Hepatocyte (in vitro differentiated cells): ENCODE results near the gene PCBP3.

ENCODE experiments used
- EZH2 ChIP-seq: fragments of 200-600 bp; sonication (generic); IDR thresholded peaks from 2 replicates; pipeline ENCODE4 v1.6.1; 2016; ENCODE audit warnings: antibody characterized with exemption, mild to moderate bottlenecking, borderline replicate concordance
- EZH2phosphoT487 ChIP-seq: fragments of 200-600 bp; sonication (generic); IDR thresholded peaks from one replicate; pipeline ENCODE4 v1.6.1; 2018; ENCODE audit warnings: antibody characterized with exemption, mild to moderate bottlenecking, low read depth, moderate library complexity; ENCODE audit not compliant: unreplicated experiment, severe bottlenecking
- TF ChIP-seq, protein P1 (sequence below): fragments of 200-600 bp; sonication (generic); IDR thresholded peaks from 2 replicates; pipeline ENCODE4 v1.5.1; 2016; ENCODE audit warnings: antibody characterized with exemption, mild to moderate bottlenecking; ENCODE audit not compliant: poor library complexity

DNA sequence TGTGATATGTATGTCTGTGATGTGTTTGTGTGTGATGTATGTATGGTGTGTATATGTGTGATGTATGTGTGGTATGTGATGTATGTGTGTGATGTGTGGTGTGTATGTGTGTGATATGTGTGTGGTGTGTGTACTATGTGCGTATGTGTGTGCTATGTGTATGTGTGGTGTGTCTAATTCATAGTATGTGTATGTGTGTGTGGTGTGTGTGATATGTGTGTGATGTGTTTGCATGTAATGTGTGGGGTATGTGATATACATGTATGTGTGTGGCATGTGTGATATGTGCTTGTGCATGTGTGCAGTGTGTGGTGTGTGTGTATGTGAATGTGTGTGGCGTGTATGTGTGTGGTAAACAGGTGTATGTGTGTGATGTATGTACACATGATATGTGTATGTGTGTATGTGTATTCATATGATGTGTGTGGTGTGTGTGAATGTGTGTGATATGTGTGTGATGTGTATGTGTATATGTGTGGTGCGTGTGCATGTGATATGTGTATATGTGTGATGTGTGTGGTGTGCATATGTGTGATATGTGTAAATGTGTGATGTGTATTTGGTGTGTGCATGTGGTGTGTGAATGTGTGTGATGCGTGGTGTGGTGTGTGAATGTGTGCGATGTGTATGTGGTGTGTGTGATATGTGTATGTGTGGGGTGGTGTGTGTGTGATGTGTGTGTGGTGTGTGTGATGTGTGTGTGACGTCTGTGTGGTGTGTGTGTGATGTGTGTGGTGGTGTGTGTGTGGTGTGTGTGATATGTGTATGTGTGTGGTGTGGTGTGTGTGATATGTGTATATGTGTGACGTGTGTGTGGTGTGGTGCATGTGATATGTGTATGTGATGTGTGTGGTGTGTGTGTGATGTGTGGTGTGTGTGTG is 8.0 kb upstream of the PCBP3 start:
- TF ChIP-seq, protein P1, sequence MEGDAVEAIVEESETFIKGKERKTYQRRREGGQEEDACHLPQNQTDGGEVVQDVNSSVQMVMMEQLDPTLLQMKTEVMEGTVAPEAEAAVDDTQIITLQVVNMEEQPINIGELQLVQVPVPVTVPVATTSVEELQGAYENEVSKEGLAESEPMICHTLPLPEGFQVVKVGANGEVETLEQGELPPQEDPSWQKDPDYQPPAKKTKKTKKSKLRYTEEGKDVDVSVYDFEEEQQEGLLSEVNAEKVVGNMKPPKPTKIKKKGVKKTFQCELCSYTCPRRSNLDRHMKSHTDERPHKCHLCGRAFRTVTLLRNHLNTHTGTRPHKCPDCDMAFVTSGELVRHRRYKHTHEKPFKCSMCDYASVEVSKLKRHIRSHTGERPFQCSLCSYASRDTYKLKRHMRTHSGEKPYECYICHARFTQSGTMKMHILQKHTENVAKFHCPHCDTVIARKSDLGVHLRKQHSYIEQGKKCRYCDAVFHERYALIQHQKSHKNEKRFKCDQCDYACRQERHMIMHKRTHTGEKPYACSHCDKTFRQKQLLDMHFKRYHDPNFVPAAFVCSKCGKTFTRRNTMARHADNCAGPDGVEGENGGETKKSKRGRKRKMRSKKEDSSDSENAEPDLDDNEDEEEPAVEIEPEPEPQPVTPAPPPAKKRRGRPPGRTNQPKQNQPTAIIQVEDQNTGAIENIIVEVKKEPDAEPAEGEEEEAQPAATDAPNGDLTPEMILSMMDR, result no peak
- TF ChIP-seq EZH2, result no peak
- TF ChIP-seq EZH2phosphoT487, result no peak
